AML-193 (cell line): ENCODE results near the gene UGT1A9.

Source experiments
- DNase-seq, 2 experiments: peaks; one replicate each; lab custom pipeline; 2025; lab: John Stamatoyannopoulos, UW

The UGT1A9 gene

GRCh38 chr2:233796254-233796653, 124.6 kb downstream of the UGT1A9 start:
- no peak for DNase-seq

- no peak for DNase-seq
Observed at GRCh38 chr2:233798335-233799086, 126.8 kb downstream of the UGT1A9 start.

- DNase-seq: no peak
Observed at GRCh38 chr2:233799087-233799665, 127.5 kb downstream of the UGT1A9 start.

- DNase-seq: no peak
Observed at GRCh38 chr2:233799716-233800115, 128.0 kb downstream of the UGT1A9 start.

- DNase-seq: no peak
Observed at GRCh38 chr2:233800208-233800607, 128.5 kb downstream of the UGT1A9 start.

GRCh38 chr2:233801357-233802131, 129.8 kb downstream of the UGT1A9 start:
- DNase-seq: no peak

- no peak for DNase-seq
Observed at GRCh38 chr2:233802132-233802815, 130.6 kb downstream of the UGT1A9 start.

GRCh38 chr2:233803292-233803911, 131.7 kb downstream of the UGT1A9 start:
- DNase-seq: no peak

GRCh38 chr2:233803994-233804393, 132.3 kb downstream of the UGT1A9 start:
- no peak for DNase-seq

GRCh38 chr2:233807215-233807865, 135.6 kb downstream of the UGT1A9 start:
- no peak for DNase-seq

GRCh38 chr2:233807966-233808935, 136.6 kb downstream of the UGT1A9 start:
- DNase-seq: no peak

- DNase-seq: no peak
Observed at GRCh38 chr2:233810385-233810784, 138.7 kb downstream of the UGT1A9 start.

- no peak for DNase-seq
Observed at GRCh38 chr2:233811087-233811486, 139.4 kb downstream of the UGT1A9 start.

- DNase-seq: no peak
Observed at GRCh38 chr2:233811732-233812131, 140.0 kb downstream of the UGT1A9 start.

- no peak for DNase-seq
Observed at GRCh38 chr2:233813236-233814055, 141.7 kb downstream of the UGT1A9 start.

- no peak for DNase-seq
Observed at GRCh38 chr2:233814056-233814835, 142.5 kb downstream of the UGT1A9 start.

GRCh38 chr2:233815861-233816260, 144.2 kb downstream of the UGT1A9 start:
- no peak for DNase-seq

GRCh38 chr2:233816334-233816733, 144.6 kb downstream of the UGT1A9 start:
- DNase-seq: no peak

GRCh38 chr2:233816771-233817170, 145.1 kb downstream of the UGT1A9 start:
- no peak for DNase-seq
